Right lobe of liver (tissue), 4 donors: ENCODE results near the gene ZNF438.

ENCODE experiments used
- CTCF ChIP-seq, 4 donors: fragments of 200-600 bp in 3 of 4; fragments of 450-650 bp in 1 of 4; IDR thresholded peaks; one replicate each; pipeline versions ENCODE4 v1.5.1 to v1.8.0; 2016 to 2022; ENCODE audit warnings: antibody characterized with exemption in 4 of 4, mild to moderate bottlenecking in 2 of 4
- POLR2A ChIP-seq: fragments of 450-650 bp; IDR thresholded peaks from one replicate; pipeline ENCODE4 v1.6.1; 2017; ENCODE audit warnings: antibody characterized with exemption, mild to moderate bottlenecking
- donor health status: DM: no; HTN: no; CAD: no.
- donor health status: DM: no; HTN: no; CAD: no.
- donor health status: DM: no; HTN: yes; CAD: no.

- TF ChIP-seq CTCF (IDR thresholded peaks at IDR 0.05): no peak
- no peak for TF ChIP-seq POLR2A
Measured at GRCh38 chr10:30798646-30799185, 232.9 kb downstream of the ZNF438 start.
